ENCODE data around the gene SND1.

The SND1 gene

GRCh38 chr7:127933146-127933545, 281.2 kb downstream of the SND1 start:
- no peak overlapping the region for H3K4me3 ChIP-seq (replicated peaks; ENCODE audit: low read depth, low read length)
- peak; percentile 39 for DNase-seq (ENCODE audit: low read depth)
- TF ChIP-seq CTCF (IDR thresholded peaks at IDR 0.05; ENCODE audit: low read length, missing control alignments) = no peak

- no peak overlapping the region for H3K4me3 ChIP-seq (replicated peaks; ENCODE audit: low read depth, low read length)
- no peak for DNase-seq (ENCODE audit: low read depth)
- TF ChIP-seq CTCF (IDR thresholded peaks at IDR 0.05; ENCODE audit: low read length, missing control alignments) = no peak
These were observed 282.7 kb downstream of the SND1 start for GRCh38 chr7:127934711-127935110.

- TF ChIP-seq CTCF (IDR thresholded peaks at IDR 0.05; ENCODE audit: low read length, missing control alignments) = no peak
- H3K4me3 ChIP-seq (replicated peaks; ENCODE audit: low read depth, low read length) = no peak overlapping the region
- DNase-seq (ENCODE audit: low read depth) = no peak
These were observed 283.9 kb downstream of the SND1 start for GRCh38 chr7:127935847-127936376.

- no peak for DNase-seq (ENCODE audit: low read depth)
These were observed 285.2 kb downstream of the SND1 start for GRCh38 chr7:127937066-127937680.

GRCh38 chr7:127938588-127938987, 286.6 kb downstream of the SND1 start:
- peak; percentile 73 for DNase-seq (ENCODE audit: low read depth)
- peak; percentile 1 for TF ChIP-seq CTCF (IDR thresholded peaks at IDR 0.05; ENCODE audit: low read length, missing control alignments)
- H3K4me3 ChIP-seq (replicated peaks; ENCODE audit: low read depth, low read length) = no peak overlapping the region

More at GRCh38 chr7:127937066-127937680, 285.2 kb downstream of the SND1 start:
- no peak for TF ChIP-seq CTCF (IDR thresholded peaks at IDR 0.05; ENCODE audit: low read length, missing control alignments)
- H3K4me3 ChIP-seq (replicated peaks; ENCODE audit: low read depth, low read length) = no peak overlapping the region

- TF ChIP-seq CTCF (IDR thresholded peaks at IDR 0.05; ENCODE audit: low read length, missing control alignments) = no peak
- no peak for DNase-seq (ENCODE audit: low read depth)
- no peak overlapping the region for H3K4me3 ChIP-seq (replicated peaks; ENCODE audit: low read depth, low read length)
These were observed 288.6 kb downstream of the SND1 start for GRCh38 chr7:127940381-127941160.
